AG09309 (cell line): ENCODE data around the gene VAMP2.

Source experiments
- DNase-seq: peaks from one replicate; pipeline ENCODE4 v3.0.0-alpha.2; 2010; ENCODE audit warnings: low read depth
- H3K4me3 ChIP-seq: 2 replicates; pipeline ENCODE4 v1.5.1; 2011; ENCODE audit warnings: mild to moderate bottlenecking, low read depth, low read length, moderate library complexity; ENCODE audit not compliant: control insufficient read depth
- TF ChIP-seq, protein P1 (sequence below): IDR thresholded peaks from 2 replicates; pipeline ENCODE4 v1.5.1; 2011; ENCODE audit warnings: mild to moderate bottlenecking, low read depth, low read length, inconsistent platforms; ENCODE audit not compliant: insufficient read depth, control insufficient read depth; ENCODE audit errors: missing control alignments

Gene VAMP2

DNA sequence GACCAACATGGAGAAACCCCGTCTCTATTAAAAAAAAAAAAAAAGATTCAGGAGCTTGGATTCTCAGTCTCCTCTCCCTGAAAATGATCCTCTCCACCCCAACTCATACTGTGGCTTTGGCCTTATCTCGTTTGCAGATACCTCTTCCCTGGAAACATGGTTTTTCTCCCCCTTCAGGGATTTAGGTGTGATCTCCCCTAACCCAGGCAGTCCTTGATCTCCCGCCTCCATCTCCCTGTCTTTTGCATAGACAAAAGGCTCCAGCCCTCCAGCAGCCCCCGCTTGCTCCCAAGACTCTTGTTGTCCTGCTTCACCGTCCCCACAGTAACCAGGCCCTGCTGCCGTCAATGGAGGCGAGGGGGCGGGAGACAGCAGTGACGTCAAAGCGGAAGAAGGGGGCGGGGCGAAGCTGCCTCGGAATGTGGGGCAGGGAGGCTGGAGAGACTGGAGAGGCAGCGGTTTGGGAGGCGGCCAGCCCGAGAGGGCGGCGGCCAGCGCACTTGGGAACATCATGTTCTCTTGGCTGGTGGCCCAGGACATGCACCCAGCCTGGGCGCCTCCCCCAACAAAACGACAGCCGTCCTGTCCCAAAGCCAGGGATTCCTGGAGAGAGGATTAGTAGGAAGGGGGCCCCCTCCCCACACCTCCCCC lies 8.7 kb downstream of the VAMP2 start:
- DNase-seq, result peak; percentile 96
- TF ChIP-seq, protein P1, sequence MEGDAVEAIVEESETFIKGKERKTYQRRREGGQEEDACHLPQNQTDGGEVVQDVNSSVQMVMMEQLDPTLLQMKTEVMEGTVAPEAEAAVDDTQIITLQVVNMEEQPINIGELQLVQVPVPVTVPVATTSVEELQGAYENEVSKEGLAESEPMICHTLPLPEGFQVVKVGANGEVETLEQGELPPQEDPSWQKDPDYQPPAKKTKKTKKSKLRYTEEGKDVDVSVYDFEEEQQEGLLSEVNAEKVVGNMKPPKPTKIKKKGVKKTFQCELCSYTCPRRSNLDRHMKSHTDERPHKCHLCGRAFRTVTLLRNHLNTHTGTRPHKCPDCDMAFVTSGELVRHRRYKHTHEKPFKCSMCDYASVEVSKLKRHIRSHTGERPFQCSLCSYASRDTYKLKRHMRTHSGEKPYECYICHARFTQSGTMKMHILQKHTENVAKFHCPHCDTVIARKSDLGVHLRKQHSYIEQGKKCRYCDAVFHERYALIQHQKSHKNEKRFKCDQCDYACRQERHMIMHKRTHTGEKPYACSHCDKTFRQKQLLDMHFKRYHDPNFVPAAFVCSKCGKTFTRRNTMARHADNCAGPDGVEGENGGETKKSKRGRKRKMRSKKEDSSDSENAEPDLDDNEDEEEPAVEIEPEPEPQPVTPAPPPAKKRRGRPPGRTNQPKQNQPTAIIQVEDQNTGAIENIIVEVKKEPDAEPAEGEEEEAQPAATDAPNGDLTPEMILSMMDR, result no peak
- H3K4me3 ChIP-seq, result peak overlapping the region; percentile 27

DNA sequence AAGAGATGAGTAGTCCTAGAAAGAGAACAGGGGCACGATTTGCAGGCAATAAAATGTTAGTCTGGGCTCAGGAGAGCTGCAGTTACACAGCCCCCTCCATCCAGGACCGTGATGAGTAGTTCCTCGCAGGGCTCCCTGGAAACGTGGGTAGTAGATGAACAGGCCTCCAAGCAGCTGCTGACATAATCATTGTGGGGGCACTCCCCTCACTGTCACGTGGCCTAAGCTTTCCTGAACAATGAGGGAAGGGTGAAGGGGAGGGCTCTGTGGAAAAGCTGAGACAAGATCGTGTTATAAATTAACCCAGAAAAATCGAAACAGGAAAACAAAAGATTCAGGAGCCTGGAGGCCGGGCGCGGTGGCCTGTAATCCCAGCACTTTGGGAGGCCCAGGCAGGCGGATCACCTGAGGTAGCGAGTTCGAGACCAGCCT lies 9.2 kb downstream of the VAMP2 start:
- TF ChIP-seq, protein P1, result no peak
- peak overlapping the region; percentile 27; the same call in 1 of the 2 replicates for H3K4me3 ChIP-seq
- peak; percentile 95 for DNase-seq

DNA sequence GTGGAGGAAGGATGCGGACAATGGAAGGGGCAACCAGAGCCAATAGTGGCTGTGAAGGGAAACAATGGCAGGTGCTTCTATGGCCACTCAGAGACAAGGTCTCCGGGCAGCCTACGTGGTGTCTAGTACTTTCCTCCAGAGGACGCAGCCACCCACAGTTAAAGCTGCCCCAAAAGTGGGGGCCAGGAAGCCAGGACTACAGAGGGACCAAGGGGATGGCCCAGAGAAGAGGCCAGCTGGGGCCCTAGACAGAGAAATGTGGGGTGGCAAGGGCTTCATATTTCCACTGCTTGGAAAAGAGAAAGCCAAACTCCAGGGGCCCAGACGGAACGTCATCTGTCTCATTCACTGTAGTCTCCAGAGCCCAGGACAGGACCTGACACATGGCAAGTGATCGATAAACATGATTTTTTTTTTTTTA lies 9.7 kb downstream of the VAMP2 start:
- no peak for DNase-seq
- no peak overlapping the region for H3K4me3 ChIP-seq
- TF ChIP-seq, protein P1, result no peak

DNA sequence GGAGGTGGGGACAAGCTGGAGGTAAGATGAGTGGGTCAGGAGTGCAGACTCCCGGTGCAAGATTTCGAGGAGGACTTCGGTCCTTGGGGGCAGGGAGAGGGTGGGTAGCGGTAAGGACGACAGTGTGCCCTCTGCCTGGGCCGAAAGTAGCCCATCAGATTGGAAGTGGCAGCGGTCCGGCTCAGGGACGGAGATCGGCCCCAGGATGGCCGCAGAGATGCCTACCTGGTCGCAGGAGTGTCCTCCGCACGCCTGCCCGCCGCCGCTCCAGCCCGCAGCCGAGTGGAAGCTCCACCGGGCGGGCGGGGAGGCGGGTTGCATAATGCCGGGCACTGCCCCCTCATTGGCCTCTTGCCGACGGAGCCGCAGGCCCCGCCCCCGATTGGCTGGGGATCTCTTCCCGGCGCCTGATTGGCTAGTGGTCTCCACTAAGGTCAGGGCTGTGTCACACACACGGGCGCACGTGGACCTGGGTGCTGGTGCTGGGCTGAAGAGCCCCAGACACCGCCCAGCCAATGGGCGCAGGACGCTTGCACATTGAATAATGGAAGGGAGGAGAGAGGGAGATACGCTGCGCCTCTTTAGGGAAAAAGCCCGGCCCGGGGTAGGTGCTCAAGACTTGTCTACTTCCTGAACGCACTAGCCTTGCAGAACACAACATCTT lies 10.5 kb downstream of the VAMP2 start, which contains the start of gene PER1:
PER1 (minus strand) TSS at position 293 of the 664 bp plus-strand sequence. CDS start 1,698 bp downstream, outside the sequence.
- peak; percentile 78 for DNase-seq
- TF ChIP-seq, protein P1, result no peak
- peak within 1 kb of the TSS; percentile 75 for H3K4me3 ChIP-seq

DNA sequence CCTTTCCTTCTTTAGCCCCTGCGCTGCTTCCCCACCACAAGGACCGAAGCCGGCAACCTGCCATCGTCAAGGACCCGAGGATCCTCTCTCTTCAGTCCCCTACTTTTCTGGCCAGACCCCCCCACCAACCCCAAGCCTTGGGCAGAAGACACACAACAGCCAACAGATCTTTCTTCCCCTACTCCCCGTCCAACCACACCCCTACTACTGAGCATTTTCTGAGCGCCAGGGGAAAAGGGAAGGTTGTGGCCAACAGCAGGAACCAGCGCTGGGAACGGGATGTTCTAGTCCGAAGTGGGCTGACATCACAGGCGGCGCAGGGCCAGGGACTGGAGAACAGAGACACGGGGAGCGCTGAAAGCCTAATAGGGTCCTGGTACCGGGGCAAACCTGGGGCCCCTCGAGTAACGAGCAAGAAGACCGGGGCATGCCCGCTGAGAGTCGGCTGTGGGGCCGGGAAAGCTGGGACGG lies 11.1 kb downstream of the VAMP2 start:
- TF ChIP-seq, protein P1, result no peak
- DNase-seq, result no peak
- peak overlapping the region; percentile 75 for H3K4me3 ChIP-seq

DNA sequence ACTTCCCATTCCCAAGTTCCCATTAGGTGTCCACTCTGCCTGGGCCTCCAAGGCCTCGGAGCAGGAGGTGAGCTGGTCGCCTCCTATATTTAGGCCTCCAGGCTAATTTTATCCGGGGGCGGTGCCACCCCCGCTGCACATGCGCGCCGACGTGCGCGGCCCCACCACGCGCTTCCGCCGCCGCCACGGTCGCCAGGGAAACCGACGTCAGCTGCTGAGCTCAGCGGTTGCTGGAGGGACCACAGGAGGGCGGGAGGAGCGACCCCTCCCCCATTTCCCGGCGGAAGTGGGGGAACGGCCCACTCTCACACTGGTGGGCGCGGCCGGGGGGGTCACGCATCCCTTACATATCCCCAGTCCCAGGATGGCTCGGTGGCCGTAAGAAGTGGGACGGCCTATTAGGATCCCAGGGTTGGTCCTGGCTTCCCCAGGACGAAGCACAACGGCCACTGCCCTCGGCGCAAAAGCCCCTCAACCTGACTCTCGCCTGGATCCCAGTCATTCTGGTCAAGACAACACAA lies 11.6 kb downstream of the VAMP2 start:
- TF ChIP-seq, protein P1, result no peak
- DNase-seq, result peak; percentile 57
- H3K4me3 ChIP-seq, result peak overlapping the region; percentile 75
